Posterior vena cava (tissue), 2 donors: ENCODE results near the gene CDH22. TPM values are rescaled to one million over a fixed set of nuclear protein-coding genes. Genes with fewer than 3 reads are reported as not detected.

ENCODE experiments used
- DNase-seq: peaks from one replicate; pipeline ENCODE4 v3.0.0-alpha.2; 2020; ENCODE audit warnings: low spot score
- intact Hi-C, 2 donors: fragments of 100-400 bp; cut with DNase I; formaldehyde crosslinking; loops; one replicate each; pipeline versions ENCODE4 v1.14.1 to v1.14.2; 2022 to 2023
- total RNA-seq, 2 donors: library from RNA; stranded (reverse); fragmentation: NEBNext Ultra II Directional; extraction: Animal tissue kit (Norgen Biotek cat#: 25700); gene quantifications; one replicate each; pipeline ENCODE4 v1.2.1, GENCODE V29; 2021
- donor health status: DM: yes; HTN: yes; CAD: no.
- donor health status: DM: yes; HTN: yes; CAD: no.

CDH22 gene
- total RNA-seq, 2 donors from 2014 or later, result 0.28 to 0.29 TPM

GRCh38 chr20:46230801-46231282, 77.5 kb downstream of the CDH22 start:
- intact Hi-C loops, result no loop called here
- no peak for DNase-seq

- intact Hi-C loops, result no loop called here
- DNase-seq, result no peak
Measured at GRCh38 chr20:46230106-46230491, 78.2 kb downstream of the CDH22 start.

GRCh38 chr20:46229478-46230105, 78.7 kb downstream of the CDH22 start:
- intact Hi-C loops, result no loop called here
- no peak for DNase-seq

GRCh38 chr20:46228670-46229069, 79.6 kb downstream of the CDH22 start:
- DNase-seq, result no peak
- intact Hi-C loops, result no loop called here

- DNase-seq, result no peak
- intact Hi-C loops, result no loop called here
Measured at GRCh38 chr20:46227272-46227767, 81.0 kb downstream of the CDH22 start.

- no peak for DNase-seq
- intact Hi-C loops, result no loop called here
Measured at GRCh38 chr20:46226602-46227001, 81.7 kb downstream of the CDH22 start.

- no peak for DNase-seq
- intact Hi-C loops, result loop anchor here in 1 of 2 donors (1.0 kb wide), 1 partner anchor 45 kb away; no protein-coding TSS in a partner anchor
Measured at GRCh38 chr20:46222521-46223007, 85.7 kb downstream of the CDH22 start.

- no peak for DNase-seq
- intact Hi-C loops, result no loop called here
Measured at GRCh38 chr20:46221256-46221833, 87.0 kb downstream of the CDH22 start.

- DNase-seq, result no peak
- intact Hi-C loops, result no loop called here
Measured at GRCh38 chr20:46220455-46221207, 87.7 kb downstream of the CDH22 start.

- DNase-seq, result no peak
- intact Hi-C loops, result no loop called here
Measured at GRCh38 chr20:46219920-46220319, 88.4 kb downstream of the CDH22 start.

- DNase-seq, result no peak
- intact Hi-C loops, result no loop called here
Measured at GRCh38 chr20:46219190-46219589, 89.1 kb downstream of the CDH22 start.

GRCh38 chr20:46218656-46219055, 89.6 kb downstream of the CDH22 start:
- intact Hi-C loops, result no loop called here
- DNase-seq, result no peak

- intact Hi-C loops, result no loop called here
Measured at GRCh38 chr20:46217583-46217982, 90.7 kb downstream of the CDH22 start.

GRCh38 chr20:46216770-46217464, 91.4 kb downstream of the CDH22 start:
- no peak for DNase-seq
- intact Hi-C loops, result no loop called here

More at GRCh38 chr20:46217583-46217982, 90.7 kb downstream of the CDH22 start:
- DNase-seq, result no peak

GRCh38 chr20:46215913-46216707, 92.2 kb downstream of the CDH22 start:
- intact Hi-C loops, result no loop called here
- DNase-seq, result no peak

GRCh38 chr20:46214824-46215488, 93.3 kb downstream of the CDH22 start:
- DNase-seq, result no peak
- intact Hi-C loops, result no loop called here

- peak; percentile 87 for DNase-seq
Measured at GRCh38 chr20:46213946-46214823, 94.1 kb downstream of the CDH22 start.

More at GRCh38 chr20:46213946-46214823, 94.1 kb downstream of the CDH22 start:
- intact Hi-C loops, result no loop called here
